Stimulated activated CD4-positive, alpha-beta T cell treated with anti-CD3 and anti-CD28 coated beads, TNF-alpha, amount 100 ng/mL, for 48 hours (primary cell): ENCODE data around the gene FIGLA.

Experiments used
- DNase-seq, 3 donors: peaks; one replicate each; pipeline ENCODE4 v3.0.0-alpha.2; 2020; ENCODE audit warnings: low read depth in 3 of 3

Gene FIGLA

GRCh38 chr2:70775141-70775540, 15.3 kb downstream of the FIGLA start:
- DNase-seq = no peak

DNA sequence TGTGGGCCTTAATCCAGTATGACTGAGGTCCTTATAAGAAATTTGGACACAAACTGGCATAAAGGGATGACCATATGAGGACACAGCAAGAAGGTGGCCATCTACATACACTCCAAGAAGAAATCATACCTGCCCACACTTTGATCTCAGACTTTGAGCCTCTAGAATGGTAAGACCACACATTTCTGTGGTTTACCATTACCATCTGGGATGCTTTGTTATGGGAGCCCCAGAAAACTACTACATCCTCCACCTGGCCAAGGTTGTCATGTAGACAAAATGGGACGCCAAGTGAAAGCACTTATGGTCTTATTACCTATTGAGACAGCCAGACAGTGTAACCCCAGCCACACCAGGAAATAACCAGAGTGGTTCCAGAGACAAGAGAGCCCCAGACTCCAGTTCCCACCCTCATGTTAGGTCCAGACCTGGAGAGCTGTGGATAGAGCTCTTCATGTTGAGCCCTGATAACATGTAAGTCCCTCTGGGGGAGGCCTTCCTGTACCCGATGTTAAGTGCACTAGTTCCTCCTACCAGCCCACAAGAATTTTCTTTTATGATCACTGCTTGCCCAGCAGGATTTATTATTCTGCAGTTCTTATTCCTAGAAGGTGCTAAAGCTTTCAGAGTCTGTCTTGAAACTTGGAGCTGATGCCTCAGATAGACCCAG, 17.8 kb downstream of the FIGLA start:
- DNase-seq = no peak

DNA sequence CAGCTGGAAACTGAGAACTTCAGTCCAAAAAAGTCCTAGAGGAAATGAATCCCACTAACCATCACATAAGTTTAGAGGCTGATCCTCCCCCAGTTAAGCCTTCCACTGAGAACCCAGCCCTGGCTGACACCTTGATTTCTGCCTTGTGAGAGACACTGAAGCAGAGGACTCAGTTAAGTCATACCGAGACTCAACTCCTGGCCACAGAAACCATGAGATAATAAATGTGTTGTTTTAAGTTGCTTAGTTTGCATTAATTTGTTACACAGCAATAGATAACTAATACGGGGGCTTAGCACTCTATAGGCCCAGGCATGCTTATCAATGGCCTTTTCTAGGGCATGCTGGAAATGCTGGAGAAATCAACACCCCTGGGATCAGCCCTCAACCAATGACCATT, 19.0 kb downstream of the FIGLA start:
- DNase-seq = no peak

DNA sequence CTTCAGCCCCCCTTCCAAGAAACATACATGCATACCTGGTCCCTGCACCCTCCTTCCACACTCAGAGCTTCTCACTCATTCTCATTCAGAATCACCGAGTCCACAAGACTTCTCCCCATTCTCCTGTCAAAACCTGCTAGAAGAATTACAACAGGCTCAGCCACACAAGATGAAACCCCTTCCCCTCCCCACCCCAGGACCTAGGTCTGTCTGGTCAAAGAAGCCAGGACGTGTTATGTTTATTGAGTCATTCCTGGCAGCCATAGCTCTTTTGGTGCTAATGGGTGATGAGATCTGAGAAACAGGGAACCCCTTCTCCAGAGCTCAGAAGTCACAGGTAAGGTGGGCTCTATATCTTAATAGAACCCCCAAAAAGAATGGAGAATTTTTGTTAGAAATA, 21.0 kb downstream of the FIGLA start:
- DNase-seq = no peak

DNA sequence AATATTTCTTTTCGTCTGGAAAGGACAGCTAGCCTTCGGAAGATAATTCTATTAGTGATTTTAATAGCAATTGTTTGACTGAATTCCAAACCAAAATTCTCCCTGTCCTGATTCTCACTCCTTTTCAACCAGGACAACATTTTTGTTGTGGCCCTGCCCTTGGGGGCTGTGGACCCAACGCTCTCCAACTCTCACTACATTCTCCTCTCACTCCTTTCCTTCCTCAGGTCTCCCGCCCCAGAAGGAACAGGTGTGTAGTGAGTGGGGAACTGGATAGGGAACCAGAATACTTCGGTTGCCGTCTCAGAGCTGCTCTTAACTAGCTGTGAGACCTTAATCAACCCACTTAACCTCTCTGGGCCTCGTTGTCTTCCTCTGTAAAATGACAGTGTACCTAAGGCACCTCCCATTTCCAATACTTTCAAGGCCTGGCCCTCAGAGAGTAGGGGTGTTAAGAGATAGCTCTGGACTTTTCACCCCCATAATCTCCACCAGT, 21.8 kb downstream of the FIGLA start:
- no peak for DNase-seq

DNA sequence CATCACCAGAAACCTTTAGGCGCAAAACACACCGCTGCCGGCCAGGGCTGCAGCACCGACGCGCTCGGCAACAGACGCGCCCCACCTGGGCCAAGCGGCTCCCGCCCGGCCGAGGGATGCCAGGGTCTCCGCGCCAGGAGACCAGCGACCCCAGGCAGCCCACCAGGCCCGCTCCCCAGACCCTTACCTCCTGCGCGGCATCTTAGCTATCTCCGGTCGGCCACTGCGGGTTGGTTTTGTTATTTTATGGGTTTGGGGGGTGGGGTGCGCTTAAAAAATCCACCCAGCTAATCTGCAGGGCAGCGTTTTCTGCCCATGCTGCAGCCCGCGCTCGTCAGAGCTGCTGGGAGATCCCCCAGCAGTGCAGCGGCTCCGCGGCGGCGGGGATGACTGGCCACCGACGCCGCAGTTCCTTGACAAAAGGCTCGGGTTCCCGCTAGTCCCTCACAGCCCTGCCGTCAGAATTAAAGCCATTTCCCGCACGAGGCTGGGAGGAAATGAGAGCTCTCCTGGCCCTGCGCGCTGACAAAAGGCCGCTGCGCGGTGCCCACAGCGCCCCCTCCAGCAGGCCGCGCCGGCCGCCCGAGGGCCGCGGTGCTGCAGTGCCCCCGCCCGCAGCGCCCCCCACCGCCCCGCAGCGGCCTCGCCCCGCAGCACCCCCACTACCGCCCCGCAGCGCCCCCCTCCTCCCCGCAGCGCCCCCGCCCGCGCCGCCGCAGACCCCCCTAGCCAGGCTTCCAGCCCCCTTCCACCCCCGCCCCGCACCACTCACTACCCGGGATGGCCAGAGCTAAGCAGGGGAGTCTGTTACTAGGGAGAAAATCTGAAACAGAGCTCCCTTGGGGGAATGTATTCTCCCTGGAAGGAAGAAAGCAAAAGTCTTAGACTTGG, 22.5 kb downstream of the FIGLA start, which contains the start of gene ADD2:
ADD2 (minus strand) TSS at position 502 of the 891 bp plus-strand sequence. CDS start 61,792 bp downstream, outside the sequence.
- DNase-seq = peak in 2 of 3 donors; percentile 41 to 50

DNA sequence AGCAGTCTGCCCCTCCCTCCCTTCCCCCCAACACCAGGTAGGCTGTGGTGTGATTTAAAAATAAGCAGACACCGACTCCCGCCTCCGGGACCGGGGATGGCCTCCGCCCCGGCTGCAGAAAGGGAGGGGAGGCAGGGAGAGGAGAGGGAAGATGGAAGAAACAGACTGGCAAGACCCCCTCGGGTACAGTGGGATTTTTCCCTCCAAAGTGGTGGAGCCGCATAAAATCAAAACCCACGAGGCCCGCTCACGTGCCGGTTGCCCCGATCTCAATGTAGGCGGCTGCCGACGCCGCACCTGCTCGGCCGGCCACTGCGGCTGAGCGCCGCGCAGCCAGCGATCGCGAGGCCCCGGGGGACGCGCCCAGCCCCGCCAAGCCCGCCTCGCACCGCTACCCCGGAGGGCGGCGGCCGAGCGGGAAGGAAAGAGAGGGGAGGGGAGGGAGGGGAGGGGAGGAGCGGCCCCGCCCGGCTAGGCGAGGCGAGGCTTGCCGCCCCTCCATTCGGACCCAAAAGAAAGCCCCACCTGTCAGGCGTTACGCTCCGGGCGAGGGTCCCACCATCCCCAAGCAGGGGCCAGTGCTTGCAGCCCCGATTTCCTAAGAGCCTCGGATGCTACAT, 23.3 kb downstream of the FIGLA start:
- peak in 1 of 3 donors; percentile 9 for DNase-seq

DNA sequence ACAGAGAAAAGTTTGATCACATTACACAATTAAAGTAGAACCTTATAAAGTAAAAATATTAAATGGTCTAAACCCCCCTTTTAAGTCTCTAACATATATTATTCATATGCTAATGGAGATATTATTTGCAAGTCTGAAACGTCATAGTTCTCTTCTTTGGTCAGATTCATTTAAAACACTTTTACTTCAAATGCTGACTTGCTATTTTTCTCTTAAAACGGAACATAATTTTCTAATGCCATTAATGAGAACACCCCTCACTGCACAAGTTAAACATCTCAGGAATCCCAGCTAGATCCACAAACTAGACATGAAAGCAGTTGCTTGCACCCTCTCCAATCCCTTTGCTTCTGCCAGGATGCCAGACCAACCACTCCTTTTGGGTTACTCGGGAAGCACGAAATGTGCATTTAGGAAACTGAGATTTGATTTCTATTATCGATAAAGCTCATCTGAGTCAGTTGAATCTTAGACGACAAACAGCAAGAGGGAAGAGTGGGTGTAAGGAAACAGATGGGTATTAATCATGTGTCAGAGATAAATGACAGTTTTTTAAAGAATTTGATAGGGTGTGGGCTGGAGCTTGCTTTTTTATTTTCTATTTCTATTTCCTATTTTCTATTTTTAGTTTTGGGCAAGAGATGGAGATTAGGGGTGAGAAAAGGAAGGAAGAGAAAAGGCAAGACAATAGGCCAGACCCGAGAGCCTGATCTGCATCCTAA, 23.9 kb downstream of the FIGLA start:
- DNase-seq = no peak

GRCh38 chr2:70765507-70765906, 24.9 kb downstream of the FIGLA start:
- DNase-seq = no peak

DNA sequence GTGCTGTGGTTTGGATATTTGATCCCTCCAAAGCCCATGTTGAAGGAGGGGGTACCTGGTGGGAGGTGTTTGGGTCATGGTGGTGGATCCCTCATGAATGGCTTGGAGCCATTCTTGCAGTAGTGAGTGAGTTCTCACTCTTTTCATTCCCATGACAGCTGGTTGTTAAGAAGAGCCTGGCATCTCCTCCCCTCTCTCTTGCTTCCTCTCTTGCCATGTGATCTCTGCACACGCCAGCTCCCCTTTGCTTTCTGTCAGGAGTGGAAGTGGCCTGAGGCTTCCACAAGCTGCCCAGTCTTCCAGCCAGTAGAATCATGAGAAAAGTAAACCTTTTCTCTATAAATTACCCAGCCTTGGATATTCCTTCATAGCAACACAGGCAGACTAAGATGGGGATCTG, 31.0 kb downstream of the FIGLA start:
- DNase-seq = no peak

- no peak for DNase-seq
Observed at GRCh38 chr2:70757966-70758365, 32.5 kb downstream of the FIGLA start.

- DNase-seq = no peak
Observed at GRCh38 chr2:70757360-70757759, 33.1 kb downstream of the FIGLA start.

DNA sequence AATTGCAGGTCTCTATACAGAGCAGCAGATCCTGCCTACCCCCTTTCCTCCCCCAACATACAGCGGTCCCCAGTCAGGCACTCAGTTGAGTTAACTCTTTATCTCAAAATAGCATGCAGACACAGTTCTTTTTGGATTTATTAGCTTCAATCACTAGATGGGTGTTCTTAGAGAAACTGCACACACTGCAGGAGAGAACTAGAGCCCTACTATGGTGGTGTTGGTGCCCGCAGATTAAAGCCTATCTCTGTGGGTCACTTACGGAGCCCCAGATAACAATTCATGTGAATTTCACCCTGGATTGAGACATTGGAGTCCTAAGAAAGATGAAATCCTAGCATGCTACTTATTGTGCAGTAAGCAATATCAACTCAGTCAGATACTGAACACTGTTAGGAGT, 34.3 kb downstream of the FIGLA start:
- no peak for DNase-seq

- no peak for DNase-seq
Observed at GRCh38 chr2:70753902-70754301, 36.5 kb downstream of the FIGLA start.

DNA sequence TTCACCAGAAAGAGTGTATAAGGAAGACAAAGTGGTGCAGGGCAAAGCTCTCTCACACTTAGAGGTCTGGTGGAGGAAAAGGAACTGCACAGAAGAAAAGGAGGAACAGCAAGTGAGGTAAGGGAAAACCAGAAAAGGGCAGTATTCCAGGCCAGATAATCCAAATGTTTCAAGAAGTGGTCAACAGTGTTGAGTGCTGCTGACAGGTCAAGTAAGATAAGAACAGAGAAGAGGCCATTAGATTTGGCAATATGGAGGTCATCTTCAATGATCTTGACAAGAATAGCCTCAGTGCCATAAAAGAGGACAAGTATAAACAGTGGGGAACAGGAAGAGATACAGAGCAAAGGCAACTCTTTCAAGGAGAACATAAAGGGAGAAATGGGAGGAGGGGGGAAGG, 37.4 kb downstream of the FIGLA start:
- no peak for DNase-seq

- no peak for DNase-seq
Observed at GRCh38 chr2:70752396-70752795, 38.0 kb downstream of the FIGLA start.

DNA sequence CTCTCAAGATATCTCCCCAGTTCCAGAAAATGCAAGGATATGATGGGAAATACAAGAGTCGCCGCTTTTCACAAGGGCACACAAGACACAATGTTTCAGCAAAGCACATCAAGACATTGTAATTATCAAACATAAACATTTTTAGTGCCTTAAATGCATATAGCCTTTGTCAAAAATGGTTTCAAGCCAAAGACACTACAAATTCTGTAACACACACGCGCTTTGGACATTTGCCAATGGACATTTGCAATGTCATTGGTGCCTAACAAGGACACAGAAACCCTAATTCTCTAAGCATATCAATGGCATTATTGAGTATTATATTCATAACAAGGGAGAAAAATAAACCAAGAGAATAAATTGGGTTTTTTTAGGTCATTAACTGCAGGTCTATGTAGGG, 38.6 kb downstream of the FIGLA start:
- no peak for DNase-seq

- DNase-seq = no peak
Observed at GRCh38 chr2:70750320-70750719, 40.1 kb downstream of the FIGLA start.

DNA sequence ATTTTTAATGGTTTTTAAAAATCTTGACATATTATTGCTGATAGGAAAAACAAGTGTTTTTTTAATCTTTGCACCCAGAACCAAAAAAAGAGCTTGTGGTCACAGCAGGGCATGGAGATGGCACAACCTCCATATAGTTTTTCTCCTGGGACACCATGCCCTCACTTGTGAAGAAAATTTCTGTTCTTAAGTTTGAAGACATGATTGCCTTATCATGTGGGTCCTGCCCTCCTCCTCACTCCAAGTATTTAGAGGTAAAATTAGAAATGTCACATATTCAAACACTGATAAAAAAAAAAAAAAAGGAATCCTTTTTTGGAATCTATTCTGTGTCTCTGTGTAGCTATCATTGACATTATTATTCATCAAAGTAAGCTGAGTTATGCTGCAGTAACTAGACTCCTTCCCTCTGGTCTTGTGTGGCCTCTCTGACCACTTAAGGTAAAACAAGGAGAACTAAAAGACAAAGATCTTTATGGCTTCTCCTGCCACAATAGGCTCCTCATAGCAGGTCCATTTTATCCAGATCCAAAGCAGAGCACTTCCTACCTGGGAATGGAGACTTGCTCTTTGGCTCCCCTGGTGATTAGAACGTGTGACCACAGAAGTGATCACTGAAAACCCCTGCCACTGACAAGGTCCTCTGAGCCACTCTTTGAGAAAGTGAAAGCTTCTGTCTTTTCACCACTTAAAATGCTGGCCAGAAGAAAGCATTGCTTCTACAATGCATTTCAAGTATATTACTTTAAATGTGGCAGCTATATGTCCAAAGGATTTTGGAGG, 42.2 kb downstream of the FIGLA start:
- DNase-seq = no peak

DNA sequence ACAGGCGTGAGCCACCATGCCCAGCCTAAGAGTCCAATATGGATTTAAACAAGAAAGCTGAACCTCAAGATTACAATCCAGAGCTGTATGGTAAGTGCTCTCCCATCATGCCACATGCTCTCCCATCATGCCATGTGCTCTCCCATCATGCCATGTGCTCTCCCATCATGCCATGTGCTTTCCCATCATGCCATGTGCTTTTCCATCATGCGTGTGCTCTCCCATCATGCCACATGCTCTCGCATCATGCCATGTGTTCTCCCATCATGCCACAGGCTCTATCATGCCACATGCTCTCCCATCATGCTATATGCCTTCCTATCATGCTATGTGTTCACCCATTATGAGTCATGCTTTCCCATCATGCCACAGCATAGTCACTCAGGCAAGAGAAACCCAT, 43.2 kb downstream of the FIGLA start:
- DNase-seq = no peak
